GM21717 (cell line): Measurements from ENCODE around the gene CCDC12.

Experiments
- ATAC-seq: cut with Tn5 transposase; IDR thresholded peaks from one replicate; pipeline ENCODE4 v1.9.1; 2021; ENCODE audit warnings: mild to moderate bottlenecking, moderate library complexity; ENCODE audit not compliant: unreplicated experiment

The CCDC12 gene

DNA sequence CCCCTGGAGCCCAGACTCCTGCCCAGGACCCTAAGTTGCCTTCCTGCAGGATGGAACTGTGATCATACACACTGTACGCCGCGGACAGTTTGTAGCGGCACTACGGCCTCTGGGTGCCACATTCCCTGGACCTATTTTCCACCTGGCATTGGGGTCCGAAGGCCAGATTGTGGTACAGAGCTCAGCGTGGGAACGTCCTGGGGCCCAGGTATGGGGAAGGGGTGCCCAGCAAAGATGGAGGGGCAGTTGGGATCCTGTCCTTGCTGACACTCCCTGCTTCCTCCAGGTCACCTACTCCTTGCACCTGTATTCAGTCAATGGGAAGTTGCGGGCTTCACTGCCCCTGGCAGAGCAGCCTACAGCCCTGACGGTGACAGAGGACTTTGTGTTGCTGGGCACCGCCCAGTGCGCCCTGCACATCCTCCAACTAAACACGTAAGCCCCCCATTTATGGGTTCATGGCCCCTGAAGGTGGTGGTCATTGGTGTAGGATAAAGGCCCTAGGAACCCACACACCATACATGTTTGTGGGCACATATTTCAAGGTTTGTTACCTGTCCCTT lies 31.8 kb upstream of the CCDC12 start:
- ATAC-seq, result no peak

DNA sequence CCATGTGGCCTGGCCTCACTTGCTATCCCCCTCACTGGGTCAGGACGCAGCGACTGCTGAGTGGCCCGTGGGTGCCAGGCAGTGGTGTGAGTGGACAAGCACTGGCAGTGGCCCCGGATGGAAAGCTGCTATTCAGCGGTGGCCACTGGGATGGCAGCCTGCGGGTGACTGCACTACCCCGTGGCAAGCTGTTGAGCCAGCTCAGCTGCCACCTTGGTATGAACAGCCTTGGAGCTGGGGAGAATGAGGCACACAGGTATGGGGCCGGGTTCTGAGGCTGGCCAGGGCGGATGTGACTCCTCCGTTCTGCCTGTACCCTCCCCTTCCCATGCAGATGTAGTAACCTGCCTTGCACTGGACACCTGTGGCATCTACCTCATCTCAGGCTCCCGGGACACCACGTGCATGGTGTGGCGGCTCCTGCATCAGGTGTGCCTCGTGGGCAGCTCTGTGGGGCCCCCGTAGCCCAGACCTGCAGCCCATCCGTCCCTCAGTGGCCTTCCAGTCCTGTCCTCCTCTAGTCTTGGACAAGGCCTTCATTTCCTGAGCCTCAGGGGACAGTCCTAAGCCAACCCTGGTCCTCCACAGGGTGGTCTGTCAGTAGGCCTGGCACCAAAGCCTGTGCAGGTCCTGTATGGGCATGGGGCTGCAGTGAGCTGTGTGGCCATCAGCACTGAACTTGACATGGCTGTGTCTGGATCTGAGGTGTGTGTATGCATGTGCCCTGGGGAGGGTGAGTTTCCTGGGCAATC lies 31.1 kb upstream of the CCDC12 start:
- ATAC-seq, result no peak

DNA sequence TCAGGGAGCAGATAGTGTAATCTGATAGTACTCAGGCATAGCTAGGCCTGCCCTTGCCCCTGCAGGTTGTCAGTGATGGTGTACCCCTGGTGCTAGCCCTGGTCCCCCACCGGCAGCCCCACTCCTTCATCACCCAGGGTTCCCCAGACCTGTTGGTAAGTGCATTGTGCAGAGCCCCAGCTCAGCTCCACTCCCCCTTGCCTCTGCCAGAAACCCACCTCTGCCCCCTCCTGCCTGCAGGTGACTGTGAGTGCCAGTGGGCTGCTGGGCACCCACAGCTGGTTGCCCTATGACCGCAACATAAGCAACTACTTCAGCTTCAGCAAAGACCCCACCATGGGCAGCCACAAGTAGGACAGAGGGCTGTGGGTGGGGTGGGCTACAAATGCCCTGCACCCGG lies 30.5 kb upstream of the CCDC12 start:
- no peak for ATAC-seq

DNA sequence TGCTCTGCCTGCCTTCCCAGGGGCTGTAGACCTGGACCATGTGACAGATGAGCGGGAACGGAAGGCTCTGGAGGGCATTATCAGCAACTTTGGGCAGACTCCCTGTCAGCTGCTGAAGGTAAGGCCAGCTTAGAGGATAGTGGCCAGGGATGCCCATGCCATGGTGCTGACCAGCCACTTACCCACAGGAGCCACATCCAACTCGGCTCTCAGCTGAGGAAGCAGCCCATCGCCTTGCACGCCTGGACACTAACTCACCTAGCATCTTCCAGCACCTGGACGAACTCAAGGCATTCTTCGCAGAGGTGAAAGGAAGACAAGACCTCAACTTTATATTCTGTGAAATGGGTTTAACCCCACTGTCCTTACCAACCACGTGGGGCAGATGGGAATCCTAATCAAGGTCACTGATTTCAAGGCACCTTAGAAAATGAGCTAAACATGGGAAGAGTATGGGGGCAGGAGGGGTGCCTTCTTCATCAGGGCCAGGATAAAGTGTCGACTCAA lies 29.7 kb upstream of the CCDC12 start:
- no peak for ATAC-seq

DNA sequence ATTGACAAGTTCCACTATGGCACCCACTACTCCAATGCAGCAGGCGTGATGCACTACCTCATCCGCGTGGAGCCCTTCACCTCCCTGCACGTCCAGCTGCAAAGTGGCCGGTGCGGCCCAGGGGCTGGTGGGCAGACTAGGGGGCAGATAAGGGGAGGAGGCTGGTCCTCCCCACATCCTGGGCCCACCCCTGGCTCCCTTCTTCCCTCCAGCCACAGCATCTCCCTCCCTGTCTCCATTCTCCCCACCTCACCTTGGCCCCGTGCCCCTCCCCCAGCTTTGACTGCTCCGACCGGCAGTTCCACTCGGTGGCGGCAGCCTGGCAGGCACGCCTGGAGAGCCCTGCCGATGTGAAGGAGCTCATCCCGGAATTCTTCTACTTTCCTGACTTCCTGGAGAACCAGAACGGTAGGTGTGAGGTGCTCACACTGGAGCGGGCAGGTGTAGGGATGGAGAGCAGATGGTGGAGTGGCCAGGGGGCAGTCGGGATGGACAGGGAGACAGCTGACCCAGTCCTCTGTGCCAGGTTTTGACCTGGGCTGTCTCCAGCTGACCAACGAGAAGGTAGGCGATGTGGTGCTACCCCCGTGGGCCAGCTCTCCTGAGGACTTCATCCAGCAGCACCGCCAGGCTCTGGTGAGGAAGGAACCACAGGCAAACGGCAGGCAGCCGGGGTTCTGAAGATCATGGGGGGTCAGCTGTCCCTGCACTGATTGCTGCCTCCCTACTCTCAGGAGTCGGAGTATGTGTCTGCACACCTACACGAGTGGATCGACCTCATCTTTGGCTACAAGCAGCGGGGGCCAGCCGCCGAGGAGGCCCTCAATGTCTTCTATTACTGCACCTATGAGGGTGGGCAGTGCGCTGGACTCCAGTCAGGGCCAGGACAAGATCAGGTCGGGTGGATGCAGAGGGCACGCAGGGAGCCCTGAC lies 28.9 kb upstream of the CCDC12 start:
- ATAC-seq, result no peak

DNA sequence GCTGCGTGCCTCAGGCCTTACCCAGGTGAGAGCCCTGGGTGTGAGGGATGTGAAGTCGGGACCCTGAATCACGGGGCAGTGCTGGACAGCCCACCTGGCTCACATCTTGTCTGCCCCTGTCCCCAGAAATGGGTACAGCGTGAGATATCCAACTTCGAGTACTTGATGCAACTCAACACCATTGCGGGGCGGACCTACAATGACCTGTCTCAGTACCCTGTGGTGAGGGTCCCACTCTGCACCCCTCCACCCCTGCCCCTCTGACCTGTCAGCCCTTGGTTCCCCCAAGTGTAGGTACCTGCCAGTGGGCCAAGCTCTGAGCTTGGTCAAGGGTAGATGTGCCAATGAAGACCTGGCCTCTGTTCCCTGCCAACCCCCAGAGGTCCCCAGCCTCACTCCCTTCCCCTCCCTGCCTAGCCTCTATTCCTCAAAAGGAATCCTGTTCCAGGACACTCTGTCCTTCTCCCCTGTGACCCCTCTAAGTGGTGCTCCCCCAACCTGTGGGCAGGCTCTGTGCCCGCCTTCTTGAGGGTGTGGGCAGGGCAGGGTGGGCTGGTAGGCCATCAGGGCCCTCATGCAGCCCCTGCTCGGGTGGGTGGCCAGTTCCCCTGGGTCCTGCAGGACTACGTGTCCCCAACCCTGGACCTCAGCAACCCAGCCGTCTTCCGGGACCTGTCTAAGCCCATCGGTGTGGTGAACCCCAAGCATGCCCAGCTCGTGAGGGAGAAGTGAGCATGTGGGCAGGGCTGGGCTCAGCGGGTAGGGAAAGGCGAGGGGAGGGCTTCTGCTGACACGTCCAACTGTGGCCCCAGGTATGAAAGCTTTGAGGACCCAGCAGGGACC lies 28.0 kb upstream of the CCDC12 start:
- ATAC-seq, result no peak

DNA sequence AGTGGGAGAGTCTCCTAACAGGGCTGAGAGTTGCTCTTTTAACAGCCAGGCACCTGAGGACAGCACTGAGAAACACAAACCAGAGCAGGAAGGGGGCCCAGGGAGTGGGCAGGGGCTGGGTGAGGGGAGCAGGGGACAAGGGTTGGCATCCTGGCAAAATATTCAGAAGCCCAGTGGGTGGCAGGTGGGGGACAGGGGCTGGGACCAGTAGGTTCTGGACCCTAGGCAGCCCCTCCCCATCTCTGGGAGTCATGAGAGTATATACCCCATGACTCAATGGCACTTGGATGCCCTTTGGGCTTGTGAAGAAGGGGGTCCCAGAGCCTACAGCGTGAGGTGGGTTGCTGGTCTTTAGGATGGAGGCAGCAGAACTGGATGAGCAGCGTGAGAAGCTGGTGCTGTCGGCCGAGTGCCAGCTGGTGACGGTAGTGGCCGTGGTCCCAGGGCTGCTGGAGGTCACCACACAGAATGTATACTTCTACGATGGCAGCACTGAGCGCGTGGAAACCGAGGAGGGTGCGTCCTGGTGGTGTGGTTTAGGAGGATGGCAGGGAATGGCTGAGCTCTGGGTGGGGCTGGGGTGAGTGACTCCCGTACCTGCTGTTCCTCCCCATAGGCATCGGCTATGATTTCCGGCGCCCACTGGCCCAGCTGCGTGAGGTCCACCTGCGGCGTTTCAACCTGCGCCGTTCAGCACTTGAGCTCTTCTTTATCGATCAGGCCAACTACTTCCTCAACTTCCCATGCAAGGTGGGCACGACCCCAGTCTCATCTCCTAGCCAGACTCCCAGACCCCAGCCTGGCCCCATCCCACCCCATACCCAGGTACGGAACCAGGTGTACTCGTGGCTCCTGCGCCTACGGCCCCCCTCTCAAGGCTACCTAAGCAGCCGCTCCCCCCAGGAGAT lies 27.2 kb upstream of the CCDC12 start:
- ATAC-seq, result no peak

DNA sequence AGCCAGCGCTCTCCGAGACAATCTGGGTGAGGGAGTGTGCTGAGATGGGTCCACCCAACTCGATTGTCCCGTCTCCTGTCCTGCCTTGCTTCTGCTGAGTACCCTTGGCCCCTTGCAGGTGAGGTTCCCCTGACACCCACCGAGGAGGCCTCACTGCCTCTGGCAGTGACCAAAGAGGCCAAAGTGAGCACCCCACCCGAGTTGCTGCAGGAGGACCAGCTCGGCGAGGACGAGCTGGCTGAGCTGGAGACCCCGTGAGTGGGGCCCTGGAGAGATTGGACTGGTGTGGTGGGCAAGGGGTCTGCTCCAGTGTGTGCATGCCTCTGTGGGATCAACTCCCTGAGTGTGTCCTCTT lies 26.5 kb upstream of the CCDC12 start:
- no peak for ATAC-seq

DNA sequence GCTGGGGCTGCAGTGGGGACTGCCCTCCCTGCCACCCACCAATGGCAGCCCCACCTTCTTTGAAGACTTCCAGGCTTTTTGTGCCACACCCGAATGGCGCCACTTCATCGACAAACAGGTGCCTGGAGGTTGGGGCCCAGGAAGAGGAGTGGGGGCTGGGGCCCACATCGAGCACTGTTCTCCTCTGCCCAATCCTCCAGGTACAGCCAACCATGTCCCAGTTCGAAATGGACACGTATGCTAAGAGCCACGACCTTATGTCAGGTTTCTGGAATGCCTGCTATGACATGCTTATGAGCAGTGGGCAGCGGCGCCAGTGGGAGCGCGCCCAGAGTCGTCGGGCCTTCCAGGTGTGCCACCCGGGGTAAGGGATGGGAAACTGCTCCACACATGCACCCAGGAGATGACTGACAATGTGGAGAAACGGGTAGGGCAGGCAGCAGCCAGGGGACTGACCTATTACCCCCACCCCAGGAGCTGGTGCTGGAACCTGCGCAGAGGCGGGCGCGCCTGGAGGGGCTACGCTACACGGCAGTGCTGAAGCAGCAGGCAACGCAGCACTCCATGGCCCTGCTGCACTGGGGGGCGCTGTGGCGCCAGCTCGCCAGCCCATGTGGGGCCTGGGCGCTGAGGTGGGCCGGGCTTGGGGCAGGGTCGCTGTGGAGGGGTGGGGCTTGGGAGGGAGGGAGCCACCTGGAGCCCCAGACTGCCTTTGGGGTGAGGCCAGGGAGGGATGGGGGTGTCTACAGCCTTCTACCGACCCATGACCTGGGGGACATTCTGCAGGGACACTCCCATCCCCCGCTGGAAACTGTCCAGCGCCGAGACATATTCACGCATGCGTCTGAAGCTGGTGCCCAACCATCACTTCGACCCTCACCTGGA lies 25.9 kb upstream of the CCDC12 start:
- no peak for ATAC-seq

DNA sequence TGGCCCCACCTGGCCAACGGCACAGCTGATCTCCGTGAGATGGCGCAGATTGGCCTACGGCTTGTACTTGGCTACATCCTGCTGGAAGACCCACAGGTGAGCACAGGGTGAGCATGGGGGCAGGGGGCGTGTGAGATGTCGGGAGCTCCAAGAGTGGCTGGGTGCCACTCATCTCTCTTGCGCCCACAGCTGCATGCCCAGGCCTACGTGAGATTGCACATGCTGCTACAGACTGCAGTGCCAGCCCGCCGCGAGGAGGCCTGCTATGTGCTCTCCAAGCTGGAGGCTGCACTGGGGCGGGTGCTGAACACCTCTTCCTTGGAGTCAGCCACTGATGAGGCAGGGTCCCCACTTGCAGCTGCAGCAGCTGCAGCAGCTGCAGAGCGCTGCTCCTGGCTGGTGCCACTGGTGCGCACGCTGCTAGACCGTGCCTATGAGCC lies 25.2 kb upstream of the CCDC12 start:
- no peak for ATAC-seq

DNA sequence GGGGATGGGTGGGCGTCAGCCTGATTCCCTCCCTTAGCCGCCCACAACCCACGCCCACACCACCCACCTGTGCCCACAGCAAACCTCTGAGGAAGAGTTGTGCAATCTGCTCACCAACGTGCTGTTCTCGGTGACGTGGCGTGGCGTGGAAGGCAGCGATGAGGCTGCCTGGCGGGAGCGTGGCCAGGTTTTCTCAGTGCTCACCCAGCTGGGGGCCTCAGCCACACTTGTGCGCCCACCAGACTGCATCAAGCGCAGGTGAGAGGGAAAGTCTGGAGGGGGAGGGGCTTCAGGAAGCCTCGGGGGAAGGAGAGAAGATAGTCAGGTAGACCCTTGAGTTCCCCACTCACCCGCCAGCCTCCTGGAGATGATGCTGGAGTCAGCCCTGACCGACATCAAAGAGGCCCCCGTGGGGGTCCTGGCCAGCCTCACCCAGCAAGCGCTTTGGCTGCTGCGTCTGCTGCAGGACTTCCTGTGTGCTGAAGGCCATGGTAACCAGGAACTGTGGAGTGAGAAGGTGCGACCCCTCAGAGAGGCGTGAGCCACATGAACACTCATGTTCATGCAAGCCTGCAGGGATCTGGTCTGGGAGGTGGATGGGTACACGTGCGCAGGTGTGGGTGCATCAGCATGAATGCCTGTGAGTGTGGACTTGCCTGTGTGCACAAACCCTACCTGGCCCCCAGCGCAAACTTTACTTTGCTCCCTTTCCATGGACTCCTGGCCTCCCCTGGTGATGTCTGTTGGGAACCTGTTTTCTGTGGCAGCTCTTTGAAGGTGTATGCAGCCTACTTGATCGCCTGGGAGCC lies 24.6 kb upstream of the CCDC12 start:
- ATAC-seq, result no peak

DNA sequence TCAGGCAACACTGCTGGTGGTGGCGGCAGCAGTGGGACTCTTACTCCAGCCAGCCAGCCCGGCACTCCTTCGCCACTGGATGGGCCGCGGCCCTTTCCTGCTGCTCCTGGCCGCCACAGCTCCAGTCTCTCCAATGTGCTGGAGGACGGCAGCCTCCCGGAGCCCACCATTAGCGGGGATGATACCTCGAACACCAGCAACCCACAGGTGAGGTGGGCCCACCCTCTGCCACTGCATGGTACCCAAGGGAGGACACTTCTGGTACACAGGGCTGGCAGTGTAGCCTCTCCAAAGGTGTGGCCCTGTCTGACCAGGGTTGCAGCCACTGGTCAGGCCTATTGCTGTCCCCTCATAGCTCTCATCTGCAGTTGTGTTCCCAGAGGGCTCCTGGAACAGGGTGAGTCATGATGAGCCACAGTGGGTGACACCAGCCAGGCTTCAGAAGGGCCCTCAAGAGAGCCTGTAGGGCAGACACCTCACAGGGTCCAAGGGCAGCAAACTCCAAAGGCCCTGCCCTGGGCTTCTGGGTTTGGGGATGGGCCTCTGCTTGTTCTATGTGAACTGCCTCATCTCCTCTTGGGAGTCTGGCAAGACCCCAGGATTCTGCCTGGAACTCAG lies 23.8 kb upstream of the CCDC12 start:
- no peak for ATAC-seq

DNA sequence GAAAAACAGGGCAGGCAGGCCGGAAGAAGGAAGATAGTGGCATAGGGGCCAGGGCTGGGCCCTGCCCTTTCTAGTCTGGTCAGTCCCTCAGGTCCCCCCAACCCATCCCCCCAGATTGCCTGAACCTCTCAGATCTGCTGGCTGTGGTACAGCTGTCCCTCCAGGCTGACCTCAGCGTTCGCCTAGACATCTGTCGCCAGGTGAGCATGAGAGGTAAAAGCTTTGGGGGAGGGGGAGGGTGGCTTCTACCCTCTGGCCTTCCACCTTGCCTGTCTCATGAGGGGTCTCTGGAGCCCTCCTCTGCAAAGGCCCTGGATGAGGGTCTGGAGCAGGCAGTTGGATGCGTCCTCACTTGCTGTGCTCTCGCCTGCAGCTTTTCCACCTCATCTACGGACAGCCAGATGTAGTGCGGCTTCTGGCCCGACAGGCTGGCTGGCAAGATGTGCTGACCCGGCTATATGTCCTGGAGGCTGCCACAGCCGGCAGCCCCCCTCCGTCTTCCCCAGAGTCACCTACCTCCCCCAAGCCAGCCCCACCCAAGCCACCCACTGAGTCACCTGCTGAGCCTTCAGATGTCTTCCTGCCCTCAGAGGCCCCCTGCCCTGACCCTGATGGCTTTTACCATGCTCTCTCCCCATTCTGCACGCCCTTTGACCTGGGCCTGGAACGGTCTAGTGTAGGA lies 23.1 kb upstream of the CCDC12 start:
- no peak for ATAC-seq

DNA sequence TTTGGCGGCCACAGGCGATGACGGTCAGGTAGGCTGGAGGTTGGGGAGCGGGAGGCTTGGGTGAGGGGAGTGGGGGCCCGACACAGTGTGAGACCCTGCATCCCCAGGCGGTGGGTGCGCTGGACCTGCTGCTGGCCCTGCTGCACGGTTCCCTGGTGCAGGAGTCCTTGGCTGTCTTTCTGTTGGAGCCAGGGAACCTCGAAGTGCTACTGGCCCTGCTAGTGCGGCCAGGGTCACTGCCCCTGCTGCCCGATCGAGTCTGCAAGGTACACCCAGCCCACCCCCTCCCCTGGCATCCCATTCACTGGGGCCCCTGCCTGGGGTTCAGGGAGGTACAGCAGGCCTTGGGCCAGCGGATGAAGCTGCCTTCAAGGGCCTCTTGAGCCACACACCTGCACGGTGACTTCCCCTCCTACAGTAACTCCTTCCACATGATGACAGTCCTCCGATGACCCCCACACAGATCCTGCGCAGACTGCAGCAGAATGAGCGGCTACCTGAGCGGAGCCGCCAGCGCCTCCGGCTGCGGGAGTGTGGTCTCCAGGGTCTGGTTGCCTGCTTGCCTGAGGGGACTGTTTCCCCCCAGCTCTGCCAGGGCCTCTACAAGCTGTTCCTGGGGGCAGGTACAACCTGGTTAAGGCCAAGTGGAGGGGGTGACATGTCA lies 22.4 kb upstream of the CCDC12 start:
- no peak for ATAC-seq

DNA sequence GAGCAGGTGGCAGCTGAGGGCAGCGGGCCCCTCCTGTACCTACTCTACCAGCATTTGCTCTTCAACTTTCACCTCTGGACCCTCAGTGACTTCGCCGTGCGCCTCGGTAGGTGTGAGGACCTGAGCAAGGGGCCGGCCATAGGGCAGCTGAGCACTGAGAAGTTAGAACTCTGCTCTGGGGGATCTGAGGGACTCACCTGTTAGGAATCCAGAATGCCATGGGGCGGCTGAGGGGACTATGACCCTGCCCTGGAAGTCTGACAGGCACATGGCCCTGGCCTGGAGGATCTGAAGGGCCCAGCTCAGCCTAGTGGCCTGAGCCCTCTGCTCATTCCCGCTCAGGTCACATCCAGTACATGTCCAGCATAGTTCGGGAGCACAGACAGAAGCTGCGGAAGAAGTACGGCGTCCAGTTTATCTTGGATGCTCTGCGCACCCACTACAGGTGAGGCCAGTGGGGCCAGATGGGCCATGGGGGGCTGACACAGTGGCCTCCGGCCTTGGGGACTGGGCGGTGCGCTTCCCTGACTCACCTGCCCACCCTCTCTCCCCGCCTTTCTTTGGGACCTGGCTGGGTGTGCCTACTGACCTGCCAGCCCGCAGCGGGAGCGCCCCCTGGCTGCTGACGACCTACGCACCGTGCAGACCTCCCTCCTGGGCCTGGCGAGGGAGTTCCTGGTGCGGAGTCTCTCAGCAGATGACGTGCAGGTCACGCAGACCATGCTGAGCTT lies 21.7 kb upstream of the CCDC12 start:
- ATAC-seq, result no peak
